HL-60/S4 (cell line): Measurements from ENCODE around the gene SLFN12.
"Not testable (repeated sequence)": the region's sequence is repeated elsewhere in the genome, so short reads cannot be mapped to it uniquely, and the experiment has no call there.

ENCODE experiments used
- in situ Hi-C: fragments of 300-500 bp; cut with MboI; formaldehyde crosslinking; loops from 2 replicates; pipeline ENCODE4 v1.14.3; 2022; ENCODE audit warnings: low sequenced_read_pairs

SLFN12 gene

GRCh38 chr17:35414707-35415106, 17.6 kb downstream of the SLFN12 start:
- in situ Hi-C loops = not testable (repeated sequence)

- in situ Hi-C loops = no loop called here
These were observed 18.1 kb downstream of the SLFN12 start for GRCh38 chr17:35414247-35414646.

GRCh38 chr17:35407531-35407930, 24.8 kb downstream of the SLFN12 start:
- in situ Hi-C loops = no loop called here

GRCh38 chr17:35406568-35406967, 25.7 kb downstream of the SLFN12 start:
- in situ Hi-C loops = no loop called here

GRCh38 chr17:35404360-35404759, 27.9 kb downstream of the SLFN12 start:
- in situ Hi-C loops = no loop called here

- in situ Hi-C loops = not testable (repeated sequence)
These were observed 38.5 kb downstream of the SLFN12 start for GRCh38 chr17:35393783-35394182.

GRCh38 chr17:35390663-35391062, 41.6 kb downstream of the SLFN12 start:
- in situ Hi-C loops = no loop called here

- in situ Hi-C loops = no loop called here
These were observed 42.1 kb downstream of the SLFN12 start for GRCh38 chr17:35390156-35390555.

GRCh38 chr17:35387496-35387895, 44.8 kb downstream of the SLFN12 start:
- in situ Hi-C loops = no loop called here

- in situ Hi-C loops = loop anchor here (10.0 kb wide), 1 partner anchor 147 kb away; no protein-coding TSS in a partner anchor
These were observed 54.6 kb downstream of the SLFN12 start for GRCh38 chr17:35377706-35378105.

- in situ Hi-C loops = loop anchor here (10.0 kb wide), 1 partner anchor 148 kb away; no protein-coding TSS in a partner anchor
These were observed 55.2 kb downstream of the SLFN12 start for GRCh38 chr17:35377068-35377467.

- in situ Hi-C loops = loop anchor here (10.0 kb wide), 1 partner anchor 149 kb away; no protein-coding TSS in a partner anchor
These were observed 56.1 kb downstream of the SLFN12 start for GRCh38 chr17:35376245-35376644.

GRCh38 chr17:35374766-35375344, 57.4 kb downstream of the SLFN12 start:
- in situ Hi-C loops = loop anchor here (10.0 kb wide), 1 partner anchor 150 kb away; no protein-coding TSS in a partner anchor

- in situ Hi-C loops = loop anchor here (10.0 kb wide), 1 partner anchor 151 kb away; no protein-coding TSS in a partner anchor
These were observed 58.1 kb downstream of the SLFN12 start for GRCh38 chr17:35373984-35374765.

- in situ Hi-C loops = loop anchor here (10.0 kb wide), 1 partner anchor 151 kb away; no protein-coding TSS in a partner anchor
These were observed 58.7 kb downstream of the SLFN12 start, which contains the start of gene SLFN11 for GRCh38 chr17:35373534-35373983. TSS of gene SLFN11 (minus strand) at chr17:35373621. CDS start at chr17:35363807, 9,814 bp downstream.

- in situ Hi-C loops = loop anchor here (10.0 kb wide), 1 partner anchor 152 kb away; no protein-coding TSS in a partner anchor
These were observed 59.3 kb downstream of the SLFN12 start for GRCh38 chr17:35372846-35373533.

GRCh38 chr17:35371934-35372333, 60.4 kb downstream of the SLFN12 start:
- in situ Hi-C loops = loop anchor here (10.0 kb wide), 1 partner anchor 153 kb away; no protein-coding TSS in a partner anchor

GRCh38 chr17:35368081-35368830, 64.0 kb downstream of the SLFN12 start:
- in situ Hi-C loops = no loop called here

GRCh38 chr17:35361027-35361426, 71.3 kb downstream of the SLFN12 start:
- in situ Hi-C loops = no loop called here
